TTC549 (cell line): ENCODE measurements around the gene ST3GAL4.
"Not testable (repeated sequence)": the region's sequence is repeated elsewhere in the genome, so short reads cannot be mapped to it uniquely, and the experiment has no call there.

Experiments
- FAIRE-seq: peaks from 2 replicates; lab custom pipeline; 2012; peaks lifted over from hg19 to GRCh38; lab: Jason Lieb, UNC

ST3GAL4 gene

GRCh38 chr11:126365508-126365907, 10.0 kb downstream of the ST3GAL4 start:
- not testable (repeated sequence) for FAIRE-seq

GRCh38 chr11:126366064-126366822, 10.8 kb downstream of the ST3GAL4 start:
- FAIRE-seq = no peak

DNA sequence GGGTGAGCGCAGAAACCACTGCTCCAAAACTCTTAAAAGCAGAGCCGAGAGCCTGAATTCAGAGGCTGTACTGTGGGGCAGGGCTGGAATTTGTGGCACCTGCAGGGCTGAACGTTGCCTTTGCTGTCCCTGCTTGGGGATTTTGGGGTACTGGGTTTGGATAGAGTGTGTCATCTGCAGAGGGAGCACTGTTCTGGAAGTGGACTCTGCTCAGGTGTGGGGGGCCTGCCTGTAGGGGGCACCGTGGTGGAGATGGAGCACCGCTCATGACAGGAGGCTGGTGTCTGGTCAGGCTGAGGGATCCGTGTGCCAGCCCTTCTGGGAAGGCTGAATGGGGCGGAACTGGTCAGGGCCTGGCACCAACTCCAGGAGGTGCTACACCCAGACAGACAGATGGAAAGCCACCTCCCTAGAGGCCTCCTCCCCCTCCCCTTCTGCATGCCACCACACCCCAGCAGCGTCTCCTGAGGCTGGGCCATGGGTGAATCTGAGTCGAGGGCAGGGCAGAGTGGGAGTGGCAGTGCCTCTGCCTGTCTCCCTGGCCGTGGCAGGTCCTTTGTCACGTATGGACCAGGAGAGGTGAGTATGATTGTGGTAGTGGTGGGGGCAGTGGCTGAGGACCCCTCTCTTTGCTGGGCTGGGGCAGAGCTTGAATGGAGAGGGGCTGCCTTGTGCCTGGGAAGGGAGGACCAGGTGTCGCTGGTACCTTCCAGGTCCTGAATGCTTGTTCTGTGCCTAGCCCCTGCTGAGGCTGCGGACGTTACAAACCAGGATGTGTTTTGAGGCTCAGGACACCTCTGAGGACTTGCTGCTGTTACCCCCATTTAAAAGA, 11.6 kb downstream of the ST3GAL4 start:
- FAIRE-seq = not testable (repeated sequence)

GRCh38 chr11:126367806-126368205, 12.3 kb downstream of the ST3GAL4 start:
- not testable (repeated sequence) for FAIRE-seq

DNA sequence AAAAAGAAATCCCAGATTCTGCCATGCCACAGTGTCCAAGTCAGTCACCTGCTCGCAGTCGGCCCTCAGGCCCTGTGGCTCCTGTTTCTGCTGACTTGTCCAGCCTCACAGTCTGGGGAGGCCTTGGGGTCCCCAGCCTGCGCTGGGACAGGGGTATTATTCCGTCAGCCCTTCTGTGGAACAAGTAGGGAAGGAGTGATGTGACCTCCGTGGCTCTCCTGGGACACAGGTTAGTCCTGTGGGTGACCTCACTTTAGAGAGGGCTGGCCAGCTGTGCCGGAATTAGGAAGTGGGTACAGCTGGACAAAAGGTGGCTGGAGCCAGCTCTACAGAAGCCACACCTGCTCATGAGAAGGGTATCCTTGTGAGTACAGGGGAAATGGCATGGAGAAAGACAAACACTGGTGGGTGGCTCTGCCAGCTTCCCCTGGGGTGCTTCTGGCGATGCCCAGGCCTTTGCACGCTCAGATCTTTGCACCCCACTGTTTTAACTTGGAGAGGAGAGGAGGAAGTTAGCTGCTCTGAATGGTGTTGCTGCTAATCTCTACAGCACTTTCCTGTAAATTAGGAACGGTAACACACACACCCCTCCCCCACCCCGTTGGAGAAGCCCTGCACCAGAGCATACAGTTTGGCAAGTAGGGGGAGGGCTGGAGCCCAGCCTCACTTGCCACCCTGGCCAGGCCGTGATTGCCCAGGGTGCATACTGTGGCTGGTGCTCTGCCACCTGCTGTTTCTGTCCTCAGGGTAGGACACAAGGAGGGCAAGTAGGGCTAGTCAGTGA, 13.0 kb downstream of the ST3GAL4 start:
- not testable (repeated sequence) for FAIRE-seq

- no peak for FAIRE-seq
These were observed 14.5 kb downstream of the ST3GAL4 start for GRCh38 chr11:126370016-126370415.

DNA sequence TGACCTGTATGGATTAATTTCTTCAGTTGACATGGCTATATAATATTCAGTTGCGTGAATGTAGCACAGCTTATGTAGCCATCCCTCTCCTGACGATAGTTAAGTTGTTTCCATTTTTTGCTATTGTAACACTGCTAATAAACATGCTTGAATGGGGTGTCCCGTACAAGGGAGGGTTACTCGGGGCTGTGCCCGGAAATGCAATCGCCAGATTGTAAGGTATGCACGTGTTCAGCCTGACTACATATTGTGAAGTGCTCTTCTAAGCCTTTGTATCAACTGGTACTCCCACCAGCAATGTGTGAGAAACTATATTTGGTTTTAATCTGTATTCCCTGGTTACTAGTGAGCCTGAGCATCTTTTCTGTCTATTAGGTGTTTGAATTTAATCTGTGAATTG, 16.1 kb downstream of the ST3GAL4 start:
- FAIRE-seq = no peak

DNA sequence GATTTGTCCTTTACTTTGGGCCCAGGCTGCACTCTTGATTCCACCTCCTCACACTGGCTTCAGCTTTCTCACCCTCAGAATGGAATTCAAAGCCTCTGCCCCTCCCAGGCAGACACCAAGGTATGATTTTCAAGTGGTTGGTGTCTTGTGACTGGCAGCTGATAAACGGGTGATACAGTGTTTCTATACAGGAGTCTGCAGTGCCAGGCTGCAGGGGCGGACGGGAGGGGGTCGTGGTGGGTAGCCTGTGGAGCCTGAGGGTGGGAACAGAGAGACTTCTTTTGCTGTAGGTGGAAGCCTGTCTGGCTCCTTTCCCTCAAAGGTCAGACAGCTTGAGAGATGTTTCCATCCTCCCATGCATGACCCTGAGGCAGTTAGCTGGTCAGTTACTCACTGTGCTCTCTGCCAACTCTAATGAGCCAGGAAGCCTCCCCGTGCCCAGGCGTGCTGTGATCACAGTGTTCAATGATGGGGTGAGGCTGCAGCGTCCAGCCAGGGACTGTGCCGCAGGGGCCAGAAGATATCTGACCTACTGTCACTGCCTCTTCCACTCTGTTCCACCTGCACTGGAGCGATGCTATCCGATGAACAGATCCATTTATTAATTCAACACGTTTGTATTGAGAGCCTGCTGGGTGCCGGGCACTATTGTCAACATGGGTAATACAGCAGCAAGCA, 18.0 kb downstream of the ST3GAL4 start:
- not testable (repeated sequence) for FAIRE-seq

DNA sequence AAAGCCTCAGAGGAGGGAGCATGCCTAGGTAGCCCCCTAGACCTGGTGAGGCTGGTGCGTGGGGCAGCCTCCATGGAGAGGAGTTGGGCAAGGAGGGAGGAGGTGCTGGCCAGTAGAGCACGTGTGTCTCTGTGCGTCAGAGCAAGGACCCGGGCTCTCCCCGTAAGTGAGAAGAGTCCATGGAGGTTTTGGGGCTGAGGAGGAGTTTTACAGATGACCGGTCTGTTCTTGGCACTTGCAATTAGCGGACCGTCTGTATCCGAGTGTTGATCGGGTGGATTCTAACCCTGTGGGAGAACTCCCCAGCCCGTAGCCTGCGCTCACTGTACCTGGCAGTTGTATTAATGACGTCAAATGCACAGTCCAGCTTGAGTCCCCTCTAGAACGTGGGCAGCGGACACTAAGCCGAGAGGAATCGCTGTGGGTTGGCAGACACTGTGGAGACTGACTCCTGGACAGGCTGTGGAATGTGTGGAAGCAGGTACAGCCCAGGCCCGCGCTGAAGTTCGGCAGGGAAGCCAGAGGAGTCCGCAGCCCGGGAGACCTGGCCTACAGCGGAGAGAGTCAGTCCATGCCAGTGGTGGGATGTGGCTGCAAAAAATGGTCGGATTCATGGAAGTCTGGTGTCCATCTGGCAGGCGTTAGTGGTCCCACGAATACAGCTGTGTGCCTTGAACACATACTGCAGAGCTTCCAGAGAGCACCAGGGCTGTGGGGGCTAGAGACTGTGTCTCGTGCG, 19.2 kb downstream of the ST3GAL4 start:
- FAIRE-seq = not testable (repeated sequence)

DNA sequence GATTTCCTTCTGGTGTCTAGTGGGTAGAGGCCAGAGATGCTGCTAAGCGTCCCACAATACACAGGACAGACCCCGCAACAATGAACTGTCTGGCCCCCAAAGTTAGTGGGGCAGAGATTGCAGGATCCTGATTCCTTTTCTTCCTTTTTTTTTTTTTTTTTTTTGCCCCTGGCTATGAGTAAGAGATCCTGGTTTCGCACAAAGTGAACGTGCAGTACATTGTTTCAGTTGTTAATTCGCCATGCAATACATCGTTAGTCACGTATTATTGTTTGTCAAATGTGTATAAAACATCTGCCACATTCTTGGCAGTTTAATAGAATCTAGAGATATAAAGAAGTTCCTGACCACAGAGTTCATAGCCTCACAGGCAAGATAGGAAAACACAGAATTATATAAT, 20.2 kb downstream of the ST3GAL4 start:
- no peak for FAIRE-seq

GRCh38 chr11:126378763-126379162, 23.3 kb downstream of the ST3GAL4 start:
- no peak for FAIRE-seq

- no peak for FAIRE-seq
These were observed 25.4 kb downstream of the ST3GAL4 start for GRCh38 chr11:126380909-126381308.

GRCh38 chr11:126381960-126382359, 26.5 kb downstream of the ST3GAL4 start:
- FAIRE-seq = not testable (repeated sequence)

DNA sequence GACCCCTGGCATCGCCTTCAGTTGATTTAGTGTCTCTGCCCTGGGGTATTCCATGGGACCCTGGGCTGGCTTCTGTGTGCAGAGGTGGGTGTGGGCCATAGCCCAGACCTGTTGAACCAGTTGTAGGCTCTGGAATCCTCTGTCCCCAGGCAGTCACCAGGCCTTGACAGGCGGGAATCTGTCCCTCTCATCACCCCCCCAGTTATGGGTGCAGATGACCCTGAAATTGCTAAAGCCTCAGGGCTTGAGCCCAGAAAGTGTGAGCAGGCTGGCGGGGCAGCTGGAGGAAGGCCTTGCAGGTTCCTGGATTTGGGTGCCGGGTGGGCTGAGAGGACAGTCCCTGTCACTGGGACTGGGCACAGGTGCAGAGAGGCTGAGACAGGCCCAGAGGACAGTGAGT, 27.2 kb downstream of the ST3GAL4 start:
- FAIRE-seq = not testable (repeated sequence)

DNA sequence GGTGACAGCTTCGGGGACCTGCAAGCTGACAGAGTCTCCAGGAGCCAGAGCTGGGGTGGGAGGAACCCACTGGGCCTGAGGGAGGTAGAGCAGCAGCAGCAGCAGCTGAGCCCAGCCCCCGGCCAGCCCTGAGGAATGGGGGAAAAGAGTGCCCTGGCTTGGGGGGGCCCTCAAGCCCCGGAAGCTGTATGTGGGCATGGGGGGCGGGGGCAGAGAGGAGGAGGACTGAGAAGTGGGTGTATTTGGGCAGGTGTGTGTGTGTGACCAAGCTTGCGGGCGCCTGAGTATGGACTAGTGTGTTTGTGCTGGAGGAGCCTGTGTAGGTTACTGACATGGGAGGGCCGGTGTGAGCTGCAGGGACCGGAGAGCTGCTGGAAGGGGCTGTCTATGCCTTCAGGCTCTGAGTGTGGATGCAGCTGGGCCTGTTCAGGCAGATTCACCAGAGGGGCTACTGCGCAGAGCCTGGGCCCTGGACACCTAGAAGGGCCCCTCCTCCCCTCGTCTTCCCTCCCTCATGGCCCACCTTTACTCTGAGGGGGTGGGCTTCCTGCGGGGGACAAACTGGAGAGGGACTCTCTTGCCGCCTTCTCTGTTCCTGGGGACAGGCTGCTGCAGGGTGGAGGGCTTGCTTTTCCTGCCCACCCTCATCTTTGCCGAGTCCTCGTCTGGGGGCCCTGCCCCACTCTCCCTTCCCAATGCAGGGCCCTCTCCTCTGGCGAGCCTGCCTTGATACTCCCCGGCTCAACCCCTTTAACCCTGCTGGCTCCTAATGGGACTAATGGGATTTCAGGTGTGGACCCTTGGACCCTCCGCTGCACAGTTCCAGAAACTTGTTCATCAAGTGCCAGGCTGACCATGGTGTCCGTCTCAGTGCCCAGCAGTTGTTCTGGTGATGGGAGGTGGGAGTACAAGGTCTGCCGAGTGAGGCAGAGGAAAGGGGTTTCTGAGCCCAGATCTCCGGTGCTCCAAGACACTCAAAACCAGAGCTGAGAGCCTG, 28.2 kb downstream of the ST3GAL4 start:
- no peak for FAIRE-seq

GRCh38 chr11:126384449-126385070, 29.1 kb downstream of the ST3GAL4 start:
- FAIRE-seq = no peak

DNA sequence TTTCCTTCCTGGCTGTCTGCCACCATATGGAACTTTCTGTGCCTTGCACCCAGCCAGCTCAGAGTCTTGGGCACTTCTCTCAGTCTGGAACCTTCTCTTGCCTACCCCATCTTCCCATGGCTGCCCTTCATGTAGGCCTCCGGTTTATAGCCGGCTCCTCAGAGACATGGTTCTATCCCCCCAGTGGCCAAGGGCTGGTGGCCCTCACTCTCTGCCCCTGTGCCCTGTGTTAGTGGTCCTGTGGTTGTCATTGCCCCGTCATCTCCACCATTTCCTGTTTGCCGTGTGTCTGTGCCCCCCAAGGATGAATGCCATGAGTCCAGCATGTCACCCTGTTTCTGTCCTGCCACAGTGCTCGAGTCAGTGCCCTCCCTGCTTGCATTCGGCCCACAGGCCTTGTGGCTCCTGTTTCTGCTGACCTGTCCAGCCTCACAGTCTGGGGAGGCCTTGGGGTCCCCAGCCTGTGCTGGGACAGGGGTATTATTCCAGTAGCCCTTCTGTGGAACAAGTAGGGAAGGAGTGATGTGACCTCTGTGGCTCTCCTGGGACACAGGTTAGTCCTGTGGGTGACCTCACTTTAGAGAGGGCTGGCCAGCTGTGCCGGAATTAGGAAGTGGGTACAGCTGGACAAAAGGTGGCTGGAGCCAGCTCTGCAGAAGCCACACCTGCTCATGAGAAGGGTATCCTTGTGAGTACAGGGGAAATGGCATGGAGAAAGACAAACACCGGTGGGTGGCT, 30.7 kb downstream of the ST3GAL4 start:
- FAIRE-seq = no peak

DNA sequence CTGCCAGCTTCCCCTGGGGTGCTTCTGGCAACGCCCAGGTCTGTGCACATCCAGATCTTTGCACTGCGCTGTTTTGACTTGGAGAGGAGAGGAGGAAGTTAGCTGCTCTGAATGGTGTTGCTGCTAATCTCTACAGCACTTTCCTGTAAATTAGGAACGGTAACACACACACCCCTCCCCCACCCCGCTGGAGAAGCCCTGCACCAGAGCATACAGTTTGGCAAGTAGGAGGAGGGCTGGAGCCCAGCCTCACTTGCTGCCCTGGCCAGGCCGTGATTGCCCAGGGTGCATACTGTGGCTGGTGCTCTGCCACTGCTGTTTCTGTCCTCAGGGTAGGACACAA, 31.2 kb downstream of the ST3GAL4 start:
- FAIRE-seq = not testable (repeated sequence)

GRCh38 chr11:126387857-126388256, 32.4 kb downstream of the ST3GAL4 start:
- FAIRE-seq = no peak
